IPS-NIHi7 (cell line): ENCODE measurements around the gene TBL2.
"Not testable (repeated sequence)": the region's sequence is repeated elsewhere in the genome, so short reads cannot be mapped to it uniquely, and the experiment has no call there.

ENCODE experiments used
- DNase-seq: peaks from one replicate; pipeline ENCODE4 v3.0.0; 2012; ENCODE audit warnings: mixed read lengths; ENCODE audit errors: extremely low spot score

TBL2 gene, protein sequence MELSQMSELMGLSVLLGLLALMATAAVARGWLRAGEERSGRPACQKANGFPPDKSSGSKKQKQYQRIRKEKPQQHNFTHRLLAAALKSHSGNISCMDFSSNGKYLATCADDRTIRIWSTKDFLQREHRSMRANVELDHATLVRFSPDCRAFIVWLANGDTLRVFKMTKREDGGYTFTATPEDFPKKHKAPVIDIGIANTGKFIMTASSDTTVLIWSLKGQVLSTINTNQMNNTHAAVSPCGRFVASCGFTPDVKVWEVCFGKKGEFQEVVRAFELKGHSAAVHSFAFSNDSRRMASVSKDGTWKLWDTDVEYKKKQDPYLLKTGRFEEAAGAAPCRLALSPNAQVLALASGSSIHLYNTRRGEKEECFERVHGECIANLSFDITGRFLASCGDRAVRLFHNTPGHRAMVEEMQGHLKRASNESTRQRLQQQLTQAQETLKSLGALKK

GRCh38 chr7:73578342-73579128, at the start of gene TBL2:
Gene TBL2 (minus strand): TSS chr7:73578579. CDS start chr7:73578549, 30 bp downstream.
- DNase-seq: peak; percentile 99

DNA sequence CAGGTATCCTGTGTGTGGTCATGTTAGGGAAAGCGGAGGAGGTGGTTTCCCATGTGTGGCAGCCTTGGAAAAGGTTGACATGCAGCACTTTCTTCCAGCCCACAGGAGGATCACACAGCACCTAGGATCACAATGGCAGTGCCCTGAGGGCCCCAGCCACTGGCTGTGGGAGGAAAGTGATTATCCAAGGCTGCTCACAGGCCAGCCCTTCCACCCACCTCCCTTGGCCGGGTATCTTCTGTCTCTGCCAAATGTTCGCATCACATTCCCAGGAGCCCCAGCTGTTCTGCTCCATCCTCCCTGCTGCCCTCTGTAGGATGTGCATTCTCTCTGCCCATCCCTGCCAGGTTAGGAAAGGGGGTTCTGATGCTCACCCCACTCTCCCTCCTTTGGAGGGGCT, 48.4 kb upstream of the TBL2 start:
- peak; percentile 47 for DNase-seq

DNA sequence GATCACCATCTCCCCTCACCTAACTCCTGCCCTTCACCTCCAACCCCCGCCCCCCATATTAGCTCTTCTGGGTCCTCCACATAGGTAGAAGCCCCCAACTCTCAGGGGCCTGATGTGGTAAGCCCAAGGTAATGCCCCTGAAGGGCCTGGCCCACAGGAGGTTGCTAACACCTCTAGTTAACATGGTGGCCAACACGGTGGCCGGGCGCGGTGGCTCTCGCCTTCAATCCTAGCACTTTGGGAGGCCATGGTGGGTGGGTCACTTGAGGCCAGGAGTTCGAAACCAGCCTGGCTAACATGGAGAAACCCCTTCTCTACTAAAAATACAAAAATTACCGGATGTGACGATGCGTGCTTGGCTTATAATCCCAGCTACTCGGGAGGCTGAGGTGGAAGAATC, 46.9 kb upstream of the TBL2 start:
- no peak for DNase-seq

- no peak for DNase-seq
Observed at GRCh38 chr7:73624669-73625001, 46.3 kb upstream of the TBL2 start.

DNA sequence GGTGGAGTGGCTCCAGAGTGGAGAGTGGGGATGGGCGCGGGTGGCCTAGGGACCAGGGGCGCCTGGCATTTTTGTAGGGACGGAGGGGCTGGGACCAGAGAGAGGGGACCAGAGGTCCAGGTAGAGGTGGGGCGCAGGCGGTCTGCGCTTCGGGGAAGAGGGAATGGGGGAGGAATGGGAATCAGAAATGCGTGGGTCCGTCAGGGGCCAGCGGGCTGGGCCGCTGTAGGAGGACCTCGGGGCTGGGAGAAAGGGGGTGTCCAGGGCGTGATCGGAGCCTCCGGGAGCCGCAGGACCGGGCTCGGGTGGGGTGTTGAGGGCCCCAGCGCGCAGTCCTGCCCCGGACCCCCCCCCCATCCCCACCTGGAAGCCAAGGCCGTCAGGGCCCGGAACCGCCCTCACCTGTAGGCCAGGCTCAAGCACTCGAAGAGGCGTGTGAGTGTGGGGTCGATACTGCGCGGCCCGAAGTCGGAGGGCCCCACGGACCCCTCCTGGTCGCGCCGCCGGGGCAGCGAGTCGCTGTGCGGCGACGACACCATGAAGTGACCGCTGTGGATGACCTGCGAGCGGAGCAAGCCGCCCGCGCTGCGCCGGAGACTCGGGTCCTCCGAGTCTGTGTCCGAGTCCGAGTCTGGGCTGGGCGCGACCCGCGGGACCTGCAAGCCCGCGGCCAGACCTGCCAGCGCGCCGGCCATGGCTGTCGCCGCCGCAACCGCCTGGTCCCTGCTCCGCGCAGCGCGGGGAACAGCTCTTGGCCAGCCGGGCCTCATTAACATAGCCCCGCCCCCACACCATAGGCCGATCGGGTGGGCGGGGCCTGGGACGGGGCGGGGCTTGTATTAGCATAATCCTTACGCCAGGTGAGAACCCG, 45.7 kb upstream of the TBL2 start, which contains the start of gene MLXIPL:
TSS of gene MLXIPL (minus strand) at position 725 of the 871 bp plus-strand sequence. CDS start at position 695, 30 bp downstream.
- DNase-seq: peak; percentile 99

DNA sequence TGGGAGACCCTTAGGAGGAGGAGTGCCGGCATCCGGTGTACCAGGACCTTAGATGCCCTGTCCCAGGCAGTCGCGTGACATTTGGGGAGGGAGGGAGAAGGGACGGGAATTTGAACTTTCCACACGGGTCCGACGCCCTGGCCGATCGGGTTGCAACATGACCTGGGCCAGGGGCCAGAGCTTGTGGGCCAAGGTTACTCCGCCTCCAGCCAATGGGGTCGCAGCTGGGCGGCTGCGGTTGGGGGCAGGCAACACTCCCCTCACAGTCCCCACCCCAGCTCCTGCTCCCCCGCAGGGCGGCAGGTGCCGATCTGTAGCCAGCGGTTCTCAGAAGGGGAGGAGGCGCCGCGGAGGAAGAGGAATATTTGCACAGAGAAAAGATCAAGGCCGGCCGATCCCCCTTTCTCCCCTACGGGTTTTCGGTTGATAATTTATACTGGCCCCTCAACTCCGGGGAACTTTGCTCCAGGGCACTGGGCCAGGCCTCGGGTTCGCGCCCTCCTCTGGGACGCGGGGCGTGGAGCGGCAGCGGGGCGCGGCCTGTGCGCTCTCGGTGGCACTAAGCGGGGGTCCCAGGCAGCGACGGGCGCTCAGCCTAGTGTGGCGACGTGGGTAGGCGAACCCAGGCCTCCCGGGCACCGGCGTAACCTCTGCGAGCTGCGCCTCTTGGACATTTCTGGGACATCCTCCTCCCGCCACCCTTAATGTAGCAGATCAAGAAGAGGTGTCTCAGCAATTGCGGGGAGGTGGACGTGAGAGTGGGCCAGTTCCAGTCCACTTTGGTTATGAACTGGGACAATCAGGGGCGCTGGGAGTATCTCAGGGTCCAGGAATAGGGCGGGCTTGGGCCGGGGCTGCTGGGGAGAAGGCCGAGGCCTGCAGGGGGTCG, 44.8 kb upstream of the TBL2 start:
- DNase-seq: peak; percentile 89

- DNase-seq: no peak
Observed at GRCh38 chr7:73622527-73622908, 44.1 kb upstream of the TBL2 start.

- DNase-seq: no peak
Observed at GRCh38 chr7:73621168-73622063, 43.0 kb upstream of the TBL2 start.

DNA sequence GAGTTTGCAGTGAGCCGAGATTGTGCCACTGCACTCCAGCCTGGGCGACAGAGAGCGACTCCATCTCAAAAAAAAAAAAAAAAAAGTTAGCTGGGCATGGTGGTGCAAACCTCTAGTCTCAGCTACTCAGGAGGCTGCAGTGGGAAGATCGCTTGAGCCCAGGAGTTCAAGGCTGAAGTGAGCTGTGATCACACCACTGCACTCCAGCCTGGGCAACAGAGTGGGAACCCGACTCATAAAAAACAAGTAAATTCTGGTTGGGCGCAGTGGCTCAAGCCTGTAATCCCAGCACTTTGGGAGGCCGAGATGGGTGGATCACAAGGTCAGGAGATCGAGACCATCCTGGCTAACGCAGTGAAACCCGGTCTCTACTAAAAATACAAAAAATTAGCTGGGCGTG, 41.0 kb upstream of the TBL2 start:
- DNase-seq: not testable (repeated sequence)

DNA sequence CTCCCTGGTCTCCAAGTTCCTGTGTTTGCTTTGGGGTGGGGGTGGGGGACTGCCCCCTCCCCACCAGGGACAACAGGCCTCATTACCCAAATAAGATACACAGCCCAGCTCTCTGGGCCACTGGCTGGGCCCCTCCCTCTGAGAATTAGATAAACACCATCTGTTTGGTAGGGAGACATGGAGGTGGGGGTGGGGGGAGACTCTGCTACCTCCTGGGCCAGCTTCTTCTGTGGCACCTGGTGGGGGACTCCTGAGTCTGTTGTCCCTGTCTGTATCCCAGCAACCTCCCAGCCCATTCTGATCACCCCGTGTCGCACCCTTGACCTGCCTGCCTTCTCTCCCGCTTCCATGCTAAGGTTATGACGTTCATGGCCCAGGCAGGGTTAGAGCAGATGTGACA, 40.2 kb upstream of the TBL2 start:
- DNase-seq: no peak

DNA sequence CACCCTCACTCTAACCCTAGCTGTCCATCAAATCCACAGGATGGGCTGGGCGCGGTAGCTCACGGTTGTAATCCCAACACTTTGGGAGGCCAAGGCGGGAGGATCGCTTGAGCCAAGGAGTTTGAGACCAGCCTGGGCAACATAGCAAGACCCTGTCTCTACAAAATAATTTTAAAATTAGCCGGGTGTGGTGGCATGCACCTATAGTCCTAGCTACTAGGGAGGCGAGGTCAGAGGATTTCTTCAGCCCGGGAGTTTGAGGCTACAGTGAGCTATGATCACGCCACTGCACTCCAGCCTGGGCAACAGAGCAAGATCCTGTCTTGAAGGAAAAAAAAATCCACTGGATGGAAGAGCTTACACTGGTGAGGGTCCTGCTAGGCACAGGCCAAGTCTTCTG, 39.1 kb upstream of the TBL2 start:
- not testable (repeated sequence) for DNase-seq

DNA sequence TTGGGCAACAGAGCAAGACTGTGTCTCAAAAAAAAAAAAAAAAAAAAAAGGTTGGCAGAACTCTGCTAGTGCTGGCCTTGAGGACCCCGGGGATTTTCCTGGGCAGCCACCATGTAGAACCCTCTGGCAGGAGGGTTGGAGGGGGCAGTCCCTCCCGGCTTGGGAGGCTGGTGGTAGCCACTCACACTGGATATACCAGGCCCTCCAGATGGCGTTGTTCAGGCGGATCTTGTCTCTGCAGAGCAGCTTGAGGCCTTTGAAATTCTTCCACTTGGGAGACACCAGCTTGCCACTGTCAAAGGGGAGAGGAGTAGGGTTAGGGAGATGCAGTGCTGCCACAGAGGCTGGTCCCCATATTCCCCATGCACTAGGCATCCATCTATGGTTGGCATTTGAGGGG, 37.5 kb upstream of the TBL2 start:
- DNase-seq: no peak

GRCh38 chr7:73614937-73615336, 36.6 kb upstream of the TBL2 start:
- DNase-seq: not testable (repeated sequence)

- no peak for DNase-seq
Observed at GRCh38 chr7:73613954-73614735, 35.8 kb upstream of the TBL2 start.

DNA sequence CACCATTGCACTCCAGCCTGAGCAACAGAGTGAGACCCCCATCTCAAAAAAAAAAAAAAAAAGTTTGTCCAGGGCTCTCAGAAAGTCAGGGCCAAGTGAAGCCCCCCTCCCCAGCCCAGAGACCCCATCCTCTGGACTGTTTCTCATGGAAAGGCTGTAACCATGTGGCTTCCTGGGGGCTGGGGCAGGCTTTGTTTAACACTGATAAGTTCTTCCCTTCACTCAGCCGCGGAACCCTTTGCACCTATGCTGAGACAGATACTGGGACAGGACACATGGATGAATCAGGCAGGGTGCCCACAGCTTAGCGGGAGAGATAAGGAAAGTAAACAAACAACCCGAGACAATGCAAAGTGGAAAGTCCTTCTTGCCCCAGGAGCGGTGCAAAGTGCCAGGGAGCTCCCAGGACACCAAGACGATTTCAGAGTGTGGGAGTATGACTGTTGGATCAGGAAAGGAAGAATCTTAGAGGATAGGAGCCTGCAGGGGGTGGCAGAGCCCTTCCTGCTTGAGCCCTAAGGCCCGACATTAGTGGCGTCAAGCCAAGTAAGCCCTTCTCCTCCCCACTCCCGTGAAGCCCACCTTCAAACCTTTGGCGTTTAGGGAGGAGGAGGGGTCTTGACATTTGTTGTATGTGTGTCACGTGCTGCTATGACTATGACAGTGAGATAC, 34.4 kb upstream of the TBL2 start:
- DNase-seq: peak; percentile 66

DNA sequence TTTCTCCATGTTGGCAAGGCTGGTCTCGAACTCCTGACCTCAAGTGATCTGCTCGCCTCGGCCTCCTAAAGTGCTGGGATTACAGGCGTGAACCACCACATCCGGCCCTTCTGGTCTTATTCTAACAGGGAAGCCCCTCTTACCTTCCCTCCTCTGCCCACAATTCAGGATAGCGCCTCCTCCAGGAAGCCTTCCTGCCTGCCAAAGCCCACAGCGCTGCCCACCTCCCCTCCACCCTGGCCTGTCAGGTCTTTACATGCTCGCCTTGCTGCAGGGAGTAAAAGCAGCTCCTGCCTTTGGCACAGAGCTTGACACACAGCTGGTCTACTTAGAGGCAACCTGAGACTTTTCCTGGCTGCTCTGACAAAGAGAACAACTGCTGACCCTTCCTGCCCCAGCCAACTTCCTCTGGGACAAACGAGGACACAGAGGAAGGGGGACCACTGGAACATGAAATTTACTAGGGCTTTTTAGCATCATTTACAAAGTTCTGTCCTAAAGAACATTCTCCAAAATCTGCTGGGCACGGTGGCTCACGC, 32.7 kb upstream of the TBL2 start:
- no peak for DNase-seq

- no peak for DNase-seq
Observed at GRCh38 chr7:73610105-73610504, 31.7 kb upstream of the TBL2 start.

DNA sequence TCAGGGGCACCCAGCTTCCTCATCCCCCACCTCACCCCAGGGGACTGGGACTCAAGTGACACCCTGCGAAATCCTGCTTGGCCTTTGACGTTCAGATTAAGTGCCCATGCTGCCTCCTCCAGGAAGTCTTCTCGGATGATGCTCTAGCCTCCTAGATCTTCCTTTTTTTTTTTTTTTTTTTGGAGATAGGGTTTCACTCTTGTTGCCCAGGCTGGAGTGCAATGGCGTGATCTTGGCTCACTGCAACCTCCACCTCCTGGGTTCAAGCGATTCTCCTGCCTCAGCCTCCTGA, 29.3 kb upstream of the TBL2 start:
- not testable (repeated sequence) for DNase-seq
